ENCODE data around the gene USP9X.
"Not testable (repeated sequence)": the region's sequence is repeated elsewhere in the genome, so short reads cannot be mapped to it uniquely, and the experiment has no call there.

The USP9X gene

DNA sequence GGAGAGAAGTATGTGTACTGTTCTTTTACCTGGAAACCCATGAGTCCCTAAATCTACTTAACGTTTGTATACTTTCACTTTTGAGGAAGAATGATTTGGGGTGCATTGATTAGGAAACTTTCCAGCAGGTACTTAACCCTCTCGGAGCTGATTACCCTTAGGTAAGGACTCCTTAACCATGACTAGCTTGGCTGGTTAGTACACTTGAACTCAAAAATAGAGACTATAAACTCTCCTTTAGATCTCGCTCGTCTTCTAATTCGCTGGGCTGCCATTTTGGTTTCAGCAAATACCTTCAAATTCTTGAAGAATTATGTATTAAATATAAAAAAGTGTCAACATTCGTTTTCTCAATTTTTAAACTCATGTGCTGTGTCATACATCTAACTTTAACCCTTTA, 2.0 kb downstream of the USP9X start:
- no peak for DNase-seq

DNA sequence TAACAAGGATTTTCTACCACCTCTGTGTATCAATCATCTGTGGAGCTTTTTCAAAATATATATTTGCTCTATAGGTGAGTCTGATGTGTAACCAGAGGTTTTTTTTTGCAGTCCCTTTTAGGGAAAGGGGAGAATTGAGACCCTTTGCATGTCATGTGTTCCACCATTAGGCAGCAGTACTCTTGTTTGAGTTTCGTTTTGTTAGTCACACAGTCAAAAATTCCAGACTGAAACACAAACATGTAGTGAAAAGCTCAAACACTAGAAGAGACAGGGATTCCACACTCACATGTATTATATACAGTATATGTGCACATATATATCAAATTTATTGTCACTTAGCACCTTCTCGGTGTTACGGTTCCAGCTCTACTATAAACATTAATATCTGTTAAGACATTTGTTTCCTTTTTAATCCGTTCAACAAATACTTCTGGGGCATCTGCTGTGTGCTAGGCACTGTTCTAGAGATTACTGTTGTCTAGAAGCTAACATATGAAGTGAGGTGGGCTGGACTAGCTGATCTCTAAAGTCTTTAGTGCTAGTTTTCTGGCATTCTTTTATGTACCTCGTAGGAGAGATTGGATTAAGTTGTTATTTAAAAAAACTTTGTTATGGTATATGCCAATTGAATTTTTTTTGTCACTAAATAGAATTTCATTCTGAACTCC, 5.5 kb downstream of the USP9X start:
- DNase-seq = no peak

DNA sequence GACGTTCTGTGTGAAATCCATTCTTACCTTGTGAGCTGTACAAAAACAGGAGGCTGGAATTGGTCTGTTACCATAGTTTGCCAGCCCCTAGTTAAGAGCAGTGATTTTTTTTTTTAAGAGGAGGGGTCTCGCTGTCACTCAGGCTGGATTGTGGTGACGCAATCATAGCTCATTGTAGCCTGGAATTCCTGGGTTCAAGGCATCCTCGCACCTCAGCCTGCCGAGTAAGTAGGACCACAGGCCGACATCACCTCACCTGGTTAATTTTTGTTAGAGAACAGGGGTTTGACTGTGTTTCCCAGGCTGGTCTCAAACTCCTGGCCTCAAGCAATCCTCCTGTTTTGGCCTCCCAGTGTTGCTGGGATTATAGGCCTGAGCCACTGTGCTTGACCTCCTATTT, 7.5 kb downstream of the USP9X start:
- DNase-seq = no peak

DNA sequence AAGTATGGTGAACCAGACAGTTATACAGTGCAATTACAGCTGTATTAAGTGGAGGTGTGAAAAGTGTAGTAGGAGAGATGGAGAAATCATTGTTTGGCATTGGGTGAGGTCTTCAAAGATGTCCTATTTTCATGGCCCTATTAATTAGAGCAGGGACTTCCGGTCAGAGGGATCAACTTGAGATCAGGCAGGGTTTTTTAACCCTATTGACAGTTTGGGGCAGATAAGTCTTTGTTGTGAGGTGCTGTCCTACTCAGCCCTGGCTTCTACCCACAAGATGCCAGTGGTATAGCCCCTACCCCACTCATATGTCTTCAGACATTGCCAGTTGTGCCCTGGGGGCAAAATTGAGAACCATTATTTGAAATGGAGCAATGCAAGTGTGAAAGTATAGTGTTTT, 9.9 kb downstream of the USP9X start:
- no peak for DNase-seq

DNA sequence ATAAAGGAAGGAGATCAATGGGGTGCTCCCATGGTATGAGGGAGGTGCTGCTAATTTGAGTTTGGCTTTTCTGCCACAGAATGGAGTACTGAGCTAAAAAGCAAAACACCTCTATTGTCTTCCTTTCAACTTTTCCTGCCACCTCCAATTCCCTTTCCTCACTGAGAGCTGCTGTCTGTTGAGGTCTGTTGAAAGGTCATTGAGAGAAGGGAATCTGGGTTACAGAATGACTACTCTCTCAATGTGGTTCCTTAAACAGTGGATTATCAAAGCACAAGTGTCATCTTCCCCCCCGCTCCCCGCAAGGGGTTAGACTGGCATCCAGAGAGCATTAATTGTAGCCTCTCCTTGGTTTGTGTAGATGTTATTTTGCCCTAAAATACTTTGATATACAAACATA, 10.7 kb downstream of the USP9X start:
- no peak for DNase-seq

DNA sequence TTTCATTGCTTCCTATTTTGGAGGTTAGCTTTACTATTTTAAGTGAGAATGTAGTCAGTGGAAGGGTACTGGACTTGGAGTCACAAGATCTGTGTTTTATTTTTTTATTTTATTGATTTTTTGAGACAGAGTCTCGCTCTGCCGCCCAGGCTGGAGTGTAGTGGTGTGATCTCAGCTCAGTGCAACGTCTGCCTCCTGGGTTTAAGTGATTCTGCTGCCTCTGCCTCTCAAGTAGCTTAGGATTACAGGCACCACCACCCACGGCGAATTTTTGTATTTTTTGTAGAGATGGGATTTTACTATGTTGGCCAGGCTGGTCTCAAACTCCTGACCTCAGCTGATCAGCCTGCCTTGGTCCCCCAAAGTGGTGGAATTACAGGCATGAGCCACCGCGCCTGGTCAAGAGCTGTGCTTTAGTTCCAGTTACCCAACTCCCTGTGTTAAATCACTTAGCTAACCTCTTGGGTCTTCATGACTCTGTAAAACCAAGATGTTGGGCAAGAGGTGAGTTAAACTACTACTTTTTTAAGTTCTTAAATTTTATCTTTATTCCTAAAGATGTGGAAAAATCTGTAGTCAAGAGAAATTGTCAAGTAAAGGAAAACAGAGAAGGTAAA, 11.2 kb downstream of the USP9X start:
- no peak for DNase-seq

DNA sequence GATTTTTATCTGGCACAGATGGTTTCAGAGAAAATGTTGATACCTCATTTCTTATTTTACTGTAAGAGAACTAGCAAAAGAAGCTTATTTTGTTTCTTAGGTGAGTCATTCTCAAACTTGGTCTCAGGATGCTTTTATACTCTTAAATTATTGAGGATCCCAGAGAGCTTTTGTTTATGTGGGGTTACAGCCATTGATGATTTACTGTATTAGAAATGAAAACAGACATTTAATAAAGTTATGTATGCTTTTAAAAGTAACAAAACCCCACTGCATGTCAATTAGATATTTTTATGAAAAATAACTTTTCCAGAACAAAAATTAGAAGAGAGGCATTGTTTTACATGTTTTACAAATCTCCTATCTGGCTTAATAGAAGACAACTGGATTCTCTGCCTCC, 12.1 kb downstream of the USP9X start:
- DNase-seq = no peak

DNA sequence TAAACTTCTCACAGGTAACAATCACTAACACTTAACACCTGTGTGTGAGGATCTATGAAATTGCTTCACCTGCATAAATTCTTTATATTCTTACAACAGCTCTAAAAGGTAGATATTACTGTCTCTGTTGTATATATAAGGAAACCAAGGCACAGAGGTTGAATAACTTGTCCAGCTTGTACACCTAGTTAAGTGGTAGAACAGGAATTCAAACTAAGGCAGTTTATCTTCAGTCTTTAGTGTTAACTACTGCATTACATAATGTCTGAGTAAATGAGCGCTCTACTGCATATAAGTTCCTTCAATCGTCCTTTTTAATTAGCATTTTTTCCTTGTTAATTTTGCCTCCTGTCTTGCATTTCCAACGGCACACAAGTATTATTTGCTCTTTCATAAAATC, 15.0 kb downstream of the USP9X start:
- no peak for DNase-seq

DNA sequence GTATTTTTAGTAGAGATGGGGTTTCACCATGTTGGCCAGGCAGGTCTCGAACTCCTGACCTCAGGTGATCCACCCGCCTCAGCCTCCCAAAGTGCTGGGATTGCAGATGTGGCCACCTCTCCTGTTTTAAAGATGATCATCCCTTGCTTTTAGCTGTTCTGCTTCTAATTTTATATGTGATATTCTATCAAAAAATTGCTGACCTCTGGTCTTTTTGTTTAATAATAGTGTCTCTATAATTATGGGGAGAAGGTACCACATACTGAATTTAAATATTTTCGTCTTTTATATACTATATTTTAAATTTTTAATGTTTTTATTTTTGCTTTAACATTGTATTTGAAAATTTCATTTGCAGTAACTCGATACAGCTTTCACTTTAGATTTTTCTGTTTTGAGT, 15.6 kb downstream of the USP9X start:
- no peak for DNase-seq

DNA sequence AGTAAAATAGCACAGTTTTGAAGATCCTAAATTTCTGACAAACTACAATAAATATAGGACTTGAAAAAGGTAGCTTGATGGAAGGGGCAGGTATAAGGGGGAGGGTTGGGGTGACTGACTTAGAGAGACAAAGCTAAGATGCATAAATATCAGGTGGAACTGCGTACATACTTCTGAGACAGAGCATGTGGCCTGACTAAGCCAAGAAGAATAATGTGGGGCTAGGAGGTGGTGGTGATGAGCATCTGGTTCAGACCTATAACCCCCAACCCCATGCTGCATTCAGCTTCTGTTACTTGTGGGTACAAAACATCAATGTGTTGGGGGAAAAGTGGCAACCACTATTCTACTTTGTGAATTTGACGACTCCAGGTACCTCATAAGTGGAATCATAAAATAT, 19.8 kb downstream of the USP9X start:
- no peak for DNase-seq

DNA sequence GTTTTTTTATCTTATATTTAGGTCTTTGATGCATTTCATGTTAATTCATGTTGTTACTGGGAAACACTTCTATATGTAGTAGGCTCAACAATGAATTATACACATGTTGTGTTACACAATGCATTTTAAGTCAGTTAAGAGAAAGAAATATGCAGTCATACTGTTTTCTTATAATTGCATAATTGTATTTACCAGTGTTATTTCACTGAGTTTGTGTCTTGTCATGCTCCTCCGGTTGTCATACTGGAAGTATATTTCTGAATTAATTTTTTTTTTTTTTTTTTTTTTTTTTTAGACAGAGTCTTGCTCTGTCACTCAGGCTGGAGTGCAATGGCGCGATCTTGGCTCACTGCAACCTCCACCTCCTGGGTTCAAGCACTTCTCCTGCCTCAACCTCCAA, 21.0 kb downstream of the USP9X start:
- not testable (repeated sequence) for DNase-seq

DNA sequence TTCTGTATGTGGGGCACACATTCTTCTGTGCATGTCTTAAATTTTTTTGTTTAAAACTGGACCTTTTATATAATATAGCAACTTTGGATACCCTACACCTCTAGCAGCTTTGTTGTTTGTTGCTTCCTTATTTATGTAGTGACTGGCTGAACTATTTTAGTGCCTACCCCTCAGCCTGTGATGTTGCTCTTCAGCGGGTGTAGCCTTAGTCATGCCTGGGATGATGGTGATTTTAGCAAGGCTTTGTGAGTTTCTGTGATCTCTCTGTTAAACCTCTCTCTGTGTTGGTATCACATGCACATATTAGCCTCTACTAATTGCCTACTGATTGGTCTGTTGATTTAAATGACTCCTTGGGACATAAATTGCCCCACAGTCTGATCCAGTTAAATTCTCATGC, 22.8 kb downstream of the USP9X start:
- no peak for DNase-seq

DNA sequence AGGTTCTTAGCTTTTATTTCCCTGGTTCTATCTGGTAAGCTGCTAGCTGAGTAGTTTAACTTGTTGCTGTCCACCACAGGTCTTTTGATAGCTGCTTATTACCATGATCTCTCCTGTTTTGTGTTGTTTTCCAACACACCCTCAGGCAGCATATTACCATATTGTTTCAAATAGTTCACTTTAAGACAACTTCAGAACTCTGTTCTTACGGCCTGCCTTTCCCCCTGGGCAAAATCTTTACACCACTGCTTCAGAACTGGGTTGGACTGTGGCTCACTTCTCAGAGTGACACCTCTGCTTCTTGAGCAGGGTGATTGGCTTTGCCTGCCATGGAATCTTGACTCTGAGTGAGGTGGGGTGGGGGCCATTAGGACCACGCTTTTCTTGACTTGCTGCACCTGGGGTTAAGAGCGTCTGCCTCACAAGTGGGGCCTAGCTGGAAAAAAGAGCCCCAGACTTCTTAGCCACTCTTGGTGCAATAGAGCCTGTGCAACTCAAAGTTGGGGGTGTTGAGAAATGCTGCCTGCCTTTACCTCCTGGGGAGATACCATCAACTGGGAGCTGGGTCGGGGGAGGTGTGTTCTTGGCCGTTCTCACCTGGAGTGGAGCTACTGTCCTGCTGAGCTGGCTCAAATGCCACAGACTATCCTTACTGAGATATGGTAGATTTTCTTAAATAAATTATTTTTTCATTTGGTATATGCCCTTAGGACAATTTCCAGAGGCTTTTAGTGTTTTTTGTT, 23.4 kb downstream of the USP9X start:
- DNase-seq = no peak

DNA sequence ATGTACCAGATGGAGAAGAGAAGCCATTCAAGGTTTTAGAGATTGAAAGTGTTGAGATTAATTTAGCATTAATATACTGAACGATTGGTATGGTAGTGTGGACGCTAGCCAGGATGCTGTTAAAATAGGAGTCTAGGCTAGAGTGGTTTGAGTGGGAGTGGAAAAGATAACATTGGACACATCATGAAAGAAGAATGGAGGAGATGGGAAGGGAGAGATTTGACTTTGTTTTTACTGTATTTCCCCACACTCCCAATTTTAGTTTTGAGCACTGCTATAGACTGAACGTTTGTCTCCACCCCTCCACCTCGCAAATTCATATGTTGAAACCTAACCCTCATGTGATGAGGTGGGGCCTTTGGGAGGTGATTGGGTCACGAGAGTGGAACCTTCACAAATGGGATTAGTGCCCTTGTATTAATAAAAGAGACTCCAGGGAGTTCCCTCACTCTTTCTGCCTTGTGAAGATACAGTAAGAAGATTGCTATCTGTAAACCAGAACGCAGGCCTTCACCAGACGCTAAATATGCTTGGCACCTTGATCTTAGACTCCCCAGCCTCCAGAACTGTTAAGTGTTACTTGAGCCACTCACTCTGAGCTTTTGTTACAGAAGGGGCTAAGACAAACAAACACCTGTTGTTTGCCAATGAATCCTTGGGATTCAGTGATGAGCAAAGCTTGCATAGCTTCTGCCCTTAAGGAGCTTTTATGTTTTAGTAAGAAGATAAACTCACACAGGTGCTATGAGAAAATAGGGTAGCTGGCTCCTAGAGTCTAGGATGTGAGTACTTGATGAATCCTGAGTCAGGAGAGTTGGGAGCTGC, 25.8 kb downstream of the USP9X start:
- peak; percentile 41 for DNase-seq

DNA sequence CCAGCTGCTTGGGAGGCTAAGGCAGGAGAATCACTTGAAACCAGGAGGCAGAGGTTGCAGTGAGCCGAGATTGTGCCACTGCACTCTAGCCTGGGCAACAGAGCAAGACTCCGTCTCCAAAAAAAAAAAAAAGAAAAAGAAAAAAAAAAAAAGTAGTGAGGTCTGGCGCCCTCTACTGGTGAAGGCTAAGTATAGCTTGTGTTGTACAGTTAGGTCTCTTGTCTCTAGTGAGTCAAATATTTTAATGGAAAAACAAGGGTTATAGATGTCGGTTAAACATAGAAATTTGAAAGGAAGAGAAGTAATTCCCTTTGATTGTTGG, 29.8 kb downstream of the USP9X start:
- peak; percentile 25 for DNase-seq

DNA sequence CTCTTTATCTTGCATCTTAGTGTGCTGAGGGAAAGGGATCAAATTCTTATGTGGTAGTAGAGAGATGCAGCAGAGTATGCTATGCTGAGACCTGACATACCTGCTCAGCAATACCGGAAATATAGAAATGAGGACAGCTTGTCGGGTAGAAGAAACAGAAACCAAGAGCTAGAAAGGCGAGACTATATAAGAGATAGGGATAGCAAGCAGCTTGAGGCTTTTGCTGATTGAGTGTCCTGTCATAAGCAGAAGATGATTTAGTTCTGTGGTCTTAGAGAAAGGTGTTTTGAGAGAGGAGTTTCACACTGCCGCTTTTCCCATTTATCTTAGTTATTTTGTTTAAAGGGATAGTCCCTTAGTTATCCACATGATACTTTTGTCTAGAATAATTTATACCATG, 31.7 kb downstream of the USP9X start:
- DNase-seq = no peak

DNA sequence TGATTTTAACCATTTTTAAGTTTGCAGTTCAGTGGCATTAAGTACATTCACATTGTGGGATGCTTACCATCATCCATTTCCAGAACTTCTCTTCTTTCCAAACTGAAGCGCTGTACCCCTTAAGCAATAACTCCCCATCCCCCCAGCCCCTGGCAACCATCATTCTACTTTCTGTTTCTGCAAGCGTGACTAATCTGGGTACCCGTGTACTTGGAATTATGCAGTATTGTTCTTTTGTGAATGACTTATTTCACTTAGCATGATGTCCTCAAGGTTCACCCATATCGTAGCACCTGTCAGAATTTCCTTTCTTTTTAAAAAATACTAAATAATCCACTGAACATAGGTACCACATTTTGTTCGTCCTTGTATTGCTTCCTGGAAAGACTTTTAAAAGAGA, 32.9 kb downstream of the USP9X start:
- DNase-seq = no peak

DNA sequence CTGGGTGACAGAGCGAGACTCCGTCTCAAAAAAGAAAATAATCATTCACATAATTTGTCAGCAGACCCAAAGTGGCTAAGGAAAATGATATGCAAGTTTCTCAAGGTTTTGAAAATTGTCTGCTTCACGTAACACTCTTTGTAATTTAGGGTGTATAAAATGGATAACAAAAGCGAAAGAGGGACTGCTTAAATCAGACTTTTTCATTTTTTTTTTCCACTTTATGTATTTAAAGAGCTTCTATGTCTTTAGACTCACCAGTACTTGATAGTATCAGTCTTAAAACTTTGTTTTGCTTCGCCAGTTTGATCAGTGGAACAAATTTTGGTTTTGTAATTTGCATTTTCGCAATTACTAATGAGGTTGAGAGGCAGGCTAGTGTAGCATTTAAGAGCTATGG, 34.6 kb downstream of the USP9X start:
- DNase-seq = no peak

DNA sequence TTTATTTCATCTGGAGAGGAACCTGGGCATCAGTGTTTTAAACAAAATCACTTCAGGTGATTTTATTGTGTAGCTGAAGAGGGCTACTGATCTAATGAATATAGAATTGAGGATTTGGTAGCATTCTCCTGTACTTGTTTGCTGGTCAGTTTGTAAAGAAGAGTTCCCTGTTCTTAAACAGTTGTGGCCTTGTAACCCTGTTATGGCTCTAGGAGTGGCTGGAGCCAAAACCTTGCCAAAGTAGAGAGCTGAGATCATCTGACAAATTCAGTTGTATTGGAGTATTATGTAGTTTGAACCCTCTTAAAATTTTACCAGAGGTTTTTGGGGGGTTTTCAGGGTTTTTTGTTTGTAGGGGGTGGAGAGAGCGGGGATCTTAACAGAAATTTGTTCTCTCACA, 36.5 kb downstream of the USP9X start:
- DNase-seq = no peak

DNA sequence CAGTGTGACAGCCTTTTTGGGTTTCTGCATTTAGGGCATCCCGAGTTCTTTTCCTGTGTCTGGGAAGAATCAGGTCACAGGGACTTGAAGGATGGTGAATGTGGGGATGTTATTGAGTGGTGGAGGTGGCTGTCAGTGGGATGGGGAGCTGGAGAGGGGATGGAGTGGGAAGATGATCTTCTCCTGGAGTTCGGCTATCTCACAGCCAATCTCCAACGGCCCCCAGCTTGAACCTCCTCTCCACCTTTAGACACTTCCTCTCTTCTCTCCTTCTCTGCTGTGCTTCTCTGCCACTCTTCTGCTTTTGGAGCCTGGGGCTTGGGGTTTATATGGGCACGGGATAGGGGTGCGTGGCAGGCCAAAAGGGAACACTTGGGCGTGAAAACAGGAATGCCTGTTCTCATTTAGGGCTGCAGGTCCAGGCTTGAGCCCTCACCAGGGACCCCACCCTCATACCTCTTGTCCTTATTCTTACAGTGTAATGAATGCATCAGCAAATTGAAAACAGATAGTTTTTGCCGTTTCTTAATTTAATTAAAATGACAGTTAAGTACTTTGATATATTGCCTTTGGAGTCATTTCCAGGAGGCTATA, 37.5 kb downstream of the USP9X start:
- DNase-seq = no peak

DNA sequence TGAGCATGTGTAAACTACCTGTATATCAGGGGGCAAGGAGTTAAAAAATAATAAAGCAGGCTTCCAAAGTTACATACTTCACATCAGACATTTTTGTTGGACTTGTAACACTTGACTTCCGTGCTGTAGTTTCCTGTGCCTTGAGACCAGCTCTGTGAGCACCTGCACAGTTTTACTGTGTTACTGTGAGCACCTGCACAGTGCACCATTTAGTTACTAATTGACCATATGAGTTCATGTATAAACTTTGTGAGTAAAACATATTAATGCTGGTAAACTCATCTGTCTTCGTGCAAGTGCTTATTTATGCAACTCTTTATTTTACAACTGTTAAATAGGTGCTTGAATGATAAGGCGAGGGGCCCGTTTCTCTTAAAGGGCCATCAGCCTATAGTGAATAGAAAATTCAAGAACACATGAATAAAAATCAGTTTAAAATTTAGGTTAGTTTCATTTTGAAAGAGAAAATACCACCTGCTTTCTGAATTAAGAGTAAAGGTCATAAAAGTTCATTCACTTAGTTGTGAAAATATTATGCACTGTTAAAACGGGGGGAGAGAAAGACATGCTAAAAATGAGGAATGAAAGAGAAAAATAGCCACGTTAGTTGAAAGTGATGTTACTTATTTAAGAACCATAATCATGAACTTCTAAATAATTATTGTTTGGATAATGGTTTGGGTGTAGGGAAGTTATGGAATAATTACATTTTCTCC, 42.4 kb downstream of the USP9X start:
- no peak for DNase-seq

DNA sequence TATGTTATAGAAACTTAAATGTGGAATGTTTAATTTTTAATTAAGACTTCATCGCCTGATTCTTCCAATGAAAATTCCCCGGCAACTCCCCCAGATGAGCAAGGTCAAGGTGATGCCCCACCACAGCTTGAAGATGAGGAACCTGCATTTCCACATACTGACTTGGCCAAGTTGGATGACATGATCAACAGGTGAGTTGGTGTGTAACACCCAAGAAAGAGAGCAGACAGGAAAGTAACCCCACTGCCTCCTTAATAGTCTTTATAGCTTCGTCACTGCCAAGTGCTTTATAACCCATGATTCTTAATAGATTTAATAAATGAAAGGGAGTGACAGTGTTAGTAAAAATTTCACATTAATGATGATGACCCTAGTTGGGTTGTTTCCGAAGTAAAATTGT, 43.7 kb downstream of the USP9X start:
- no peak for DNase-seq

DNA sequence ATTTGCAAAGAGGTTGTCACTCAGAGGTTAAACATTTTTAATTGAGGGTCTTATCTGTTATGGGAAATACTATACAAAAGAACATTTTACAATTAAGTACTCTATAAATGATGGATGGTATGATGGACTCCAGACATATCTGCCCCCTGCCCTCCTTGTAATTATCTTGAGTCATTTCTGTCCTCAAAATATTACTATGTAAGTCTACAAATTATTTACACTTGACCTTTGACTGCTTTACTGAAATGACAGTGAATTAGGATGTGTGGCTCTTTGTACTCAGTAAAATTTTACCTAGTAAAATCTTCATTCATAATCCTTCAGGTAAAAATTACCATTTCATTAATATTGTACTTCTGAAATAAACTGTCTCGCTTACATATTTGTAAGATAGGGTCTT, 46.5 kb downstream of the USP9X start:
- DNase-seq = no peak

Measured in EL (cell line).